Measurements from ENCODE around the gene EXOSC7. TPM values are rescaled to one million over a fixed set of nuclear protein-coding genes. Genes with fewer than 3 reads are reported as not detected.

EXOSC7 gene
- total and polyA plus RNA-seq, 9 of the 15 experiments (the other 6 are each of a cell fraction or from before 2014, with no cell fraction given) = 88.5 to 237 (median 112) TPM

DNA sequence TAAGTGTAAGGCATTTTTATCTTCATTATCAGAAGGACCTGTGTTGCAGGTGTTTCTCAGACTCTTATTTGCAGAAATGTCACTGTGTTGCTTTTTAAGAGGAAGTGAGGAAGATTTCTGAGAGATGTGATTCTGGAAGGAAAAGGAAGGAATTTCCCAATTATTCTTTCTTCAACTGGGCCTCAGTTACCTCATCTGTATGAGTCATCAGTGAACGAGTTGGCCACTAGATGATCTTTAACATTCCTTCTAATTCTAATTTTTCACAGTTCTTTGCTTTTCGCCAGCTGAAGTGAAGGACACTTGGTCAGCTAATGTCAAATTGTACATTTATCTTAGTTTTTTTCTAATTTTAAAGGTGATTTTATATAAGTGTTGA, 79.0 kb downstream of the EXOSC7 start (continued):
- TF ChIP-seq, protein P1, sequence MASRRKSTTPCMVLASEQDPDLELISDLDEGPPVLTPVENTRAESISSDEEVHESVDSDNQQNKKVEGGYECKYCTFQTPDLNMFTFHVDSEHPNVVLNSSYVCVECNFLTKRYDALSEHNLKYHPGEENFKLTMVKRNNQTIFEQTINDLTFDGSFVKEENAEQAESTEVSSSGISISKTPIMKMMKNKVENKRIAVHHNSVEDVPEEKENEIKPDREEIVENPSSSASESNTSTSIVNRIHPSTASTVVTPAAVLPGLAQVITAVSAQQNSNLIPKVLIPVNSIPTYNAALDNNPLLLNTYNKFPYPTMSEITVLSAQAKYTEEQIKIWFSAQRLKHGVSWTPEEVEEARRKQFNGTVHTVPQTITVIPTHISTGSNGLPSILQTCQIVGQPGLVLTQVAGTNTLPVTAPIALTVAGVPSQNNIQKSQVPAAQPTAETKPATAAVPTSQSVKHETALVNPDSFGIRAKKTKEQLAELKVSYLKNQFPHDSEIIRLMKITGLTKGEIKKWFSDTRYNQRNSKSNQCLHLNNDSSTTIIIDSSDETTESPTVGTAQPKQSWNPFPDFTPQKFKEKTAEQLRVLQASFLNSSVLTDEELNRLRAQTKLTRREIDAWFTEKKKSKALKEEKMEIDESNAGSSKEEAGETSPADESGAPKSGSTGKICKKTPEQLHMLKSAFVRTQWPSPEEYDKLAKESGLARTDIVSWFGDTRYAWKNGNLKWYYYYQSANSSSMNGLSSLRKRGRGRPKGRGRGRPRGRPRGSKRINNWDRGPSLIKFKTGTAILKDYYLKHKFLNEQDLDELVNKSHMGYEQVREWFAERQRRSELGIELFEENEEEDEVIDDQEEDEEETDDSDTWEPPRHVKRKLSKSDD (conservative IDR thresholded peaks at IDR 0.05; ENCODE audit: low read length) = no peak
- TF ChIP-seq, protein P2, sequence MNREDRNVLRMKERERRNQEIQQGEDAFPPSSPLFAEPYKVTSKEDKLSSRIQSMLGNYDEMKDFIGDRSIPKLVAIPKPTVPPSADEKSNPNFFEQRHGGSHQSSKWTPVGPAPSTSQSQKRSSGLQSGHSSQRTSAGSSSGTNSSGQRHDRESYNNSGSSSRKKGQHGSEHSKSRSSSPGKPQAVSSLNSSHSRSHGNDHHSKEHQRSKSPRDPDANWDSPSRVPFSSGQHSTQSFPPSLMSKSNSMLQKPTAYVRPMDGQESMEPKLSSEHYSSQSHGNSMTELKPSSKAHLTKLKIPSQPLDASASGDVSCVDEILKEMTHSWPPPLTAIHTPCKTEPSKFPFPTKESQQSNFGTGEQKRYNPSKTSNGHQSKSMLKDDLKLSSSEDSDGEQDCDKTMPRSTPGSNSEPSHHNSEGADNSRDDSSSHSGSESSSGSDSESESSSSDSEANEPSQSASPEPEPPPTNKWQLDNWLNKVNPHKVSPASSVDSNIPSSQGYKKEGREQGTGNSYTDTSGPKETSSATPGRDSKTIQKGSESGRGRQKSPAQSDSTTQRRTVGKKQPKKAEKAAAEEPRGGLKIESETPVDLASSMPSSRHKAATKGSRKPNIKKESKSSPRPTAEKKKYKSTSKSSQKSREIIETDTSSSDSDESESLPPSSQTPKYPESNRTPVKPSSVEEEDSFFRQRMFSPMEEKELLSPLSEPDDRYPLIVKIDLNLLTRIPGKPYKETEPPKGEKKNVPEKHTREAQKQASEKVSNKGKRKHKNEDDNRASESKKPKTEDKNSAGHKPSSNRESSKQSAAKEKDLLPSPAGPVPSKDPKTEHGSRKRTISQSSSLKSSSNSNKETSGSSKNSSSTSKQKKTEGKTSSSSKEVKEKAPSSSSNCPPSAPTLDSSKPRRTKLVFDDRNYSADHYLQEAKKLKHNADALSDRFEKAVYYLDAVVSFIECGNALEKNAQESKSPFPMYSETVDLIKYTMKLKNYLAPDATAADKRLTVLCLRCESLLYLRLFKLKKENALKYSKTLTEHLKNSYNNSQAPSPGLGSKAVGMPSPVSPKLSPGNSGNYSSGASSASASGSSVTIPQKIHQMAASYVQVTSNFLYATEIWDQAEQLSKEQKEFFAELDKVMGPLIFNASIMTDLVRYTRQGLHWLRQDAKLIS (CRISPR knock-in tag; IDR thresholded peaks at IDR 0.05) = no peak
- no peak for TF ChIP-seq RFX7 (CRISPR knock-in tag; IDR thresholded peaks at IDR 0.05)
- TF ChIP-seq CEBPB (tag; IDR thresholded peaks at IDR 0.05) = 0 out of 2 replicates have a peak, but pooled peaks have one; percentile 5
- TF ChIP-seq SIRT6 (IDR thresholded peaks at IDR 0.05; ENCODE audit: low read depth, low read length) = no peak
- TF ChIP-seq ZEB2 (IDR thresholded peaks at IDR 0.05) = peak; percentile 44; the same call in 1 of the 2 replicates
- no peak for TF ChIP-seq HDAC6 (IDR thresholded peaks at IDR 0.05; ENCODE audit: low read depth, low read length)
- no peak for TF ChIP-seq ZNF143 (CRISPR knock-in tag; IDR thresholded peaks at IDR 0.05)
- no peak for TF ChIP-seq CEBPG (CRISPR knock-in tag; IDR thresholded peaks at IDR 0.05)
- peak in 1 of 2 experiments; percentile 88; a peak in 2 of 4 replicates for TF ChIP-seq CEBPG (tag; conservative IDR thresholded peaks at IDR 0.05 in 1 of 2, IDR thresholded peaks at IDR 0.05 in 1 of 2)
- no peak for TF ChIP-seq MYC (IDR thresholded peaks at IDR 0.05; ENCODE audit: low read depth, low read length)
- TF ChIP-seq MYC (CRISPR knock-in tag; IDR thresholded peaks at IDR 0.05; ENCODE audit: borderline replicate concordance, low read depth) = no peak
- TF ChIP-seq CTBP1 (IDR thresholded peaks at IDR 0.05; ENCODE audit: borderline replicate concordance) = no peak
- TF ChIP-seq NRF1 (conservative IDR thresholded peaks at IDR 0.05 in 1 of 2, IDR thresholded peaks at IDR 0.05 in 1 of 2) = no peak
- no peak for TF ChIP-seq KAT8 (IDR thresholded peaks at IDR 0.05; ENCODE audit: low read depth)
- TF ChIP-seq KHSRP (IDR thresholded peaks at IDR 0.05) = no peak
- no peak for TF ChIP-seq RFX5 (IDR thresholded peaks at IDR 0.05; ENCODE audit: low read depth, low read length)
- peak; percentile 67 for TF ChIP-seq EP300 (IDR thresholded peaks at IDR 0.05; ENCODE audit: low read length)
- no peak for TF ChIP-seq ZNF764 (CRISPR knock-in tag; IDR thresholded peaks at IDR 0.05; ENCODE audit: low read depth)
- TF ChIP-seq, protein P3, sequence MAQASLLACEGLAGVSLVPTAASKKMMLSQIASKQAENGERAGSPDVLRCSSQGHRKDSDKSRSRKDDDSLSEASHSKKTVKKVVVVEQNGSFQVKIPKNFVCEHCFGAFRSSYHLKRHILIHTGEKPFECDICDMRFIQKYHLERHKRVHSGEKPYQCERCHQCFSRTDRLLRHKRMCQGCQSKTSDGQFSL (CRISPR knock-in tag; IDR thresholded peaks at IDR 0.05) = no peak
- TF ChIP-seq, protein P3 (tag; IDR thresholded peaks at IDR 0.05) = 0 out of 4 replicates have a peak, but pooled peaks of 1 of the 2 experiments have one; percentile 54
- no peak for TF ChIP-seq ZNF445 (CRISPR knock-in tag; IDR thresholded peaks at IDR 0.05; ENCODE audit: low read depth)
- TF ChIP-seq KDM2B (CRISPR knock-in tag; IDR thresholded peaks at IDR 0.05) = no peak

Measured in K562 (cell line).